ENCODE results near the gene PACRG. TPM values are rescaled to one million over a fixed set of nuclear protein-coding genes. Genes with fewer than 3 reads are reported as not detected.

PACRG gene
- total RNA-seq, 4 donors from 2014 or later: 1.7 to 7.7 (median 3.7) TPM

GRCh38 chr6:163019926-163020325 lies 292.2 kb downstream of the PACRG start:
- Histone ChIP-seq H3K4me1 (no peaks in the 10 kb centered on the region), H3K4me3 (replicated peaks in 1 of 3) (no peak overlapping the region), H3K36me3 (no peaks in the 10 kb centered on the region), H3K27me3 (no peaks in the 10 kb centered on the region), H3K27ac (no peak overlapping the region), H3K9me3 (no peaks in the 10 kb centered on the region)
- 71 to 76% methylated on average over 3 of the region's 3 CpGs for WGBS, 2 donors
- no peak for DNase-seq
- TF ChIP-seq CTCF (IDR thresholded peaks at IDR 0.05): no peak
- no peak for TF ChIP-seq POLR2A (IDR thresholded peaks at IDR 0.05)
- intact Hi-C loops (cut with DNase I): no loop called here

GRCh38 chr6:163021054-163021453 lies 293.3 kb downstream of the PACRG start:
- Histone ChIP-seq H3K36me3 (no peaks in the 10 kb centered on the region), H3K4me3 (replicated peaks in 1 of 3) (no peak overlapping the region), H3K9me3 (no peaks in the 10 kb centered on the region), H3K4me1 (no peaks in the 10 kb centered on the region), H3K27ac (no peak overlapping the region), H3K27me3 (no peaks in the 10 kb centered on the region)
- no peak for DNase-seq
- WGBS, 2 donors: 73 to 76% methylated on average over 5 of the region's 5 CpGs
- intact Hi-C loops (cut with DNase I): no loop called here
- TF ChIP-seq POLR2A (IDR thresholded peaks at IDR 0.05) (no peak), CTCF (IDR thresholded peaks at IDR 0.05) (no peak)

GRCh38 chr6:163023700-163024099 lies 295.9 kb downstream of the PACRG start:
- 85 to 88% methylated on average over 1 of the region's 1 CpG for WGBS, 2 donors
- Histone ChIP-seq H3K9me3 (no peaks in the 10 kb centered on the region), H3K27ac (no peak overlapping the region), H3K27me3 (no peaks in the 10 kb centered on the region), H3K4me1 (no peaks in the 10 kb centered on the region), H3K4me3 (replicated peaks in 1 of 3) (no peak overlapping the region), H3K36me3 (no peaks in the 10 kb centered on the region)
- intact Hi-C loops (cut with DNase I): no loop called here
- no peak for DNase-seq
- no peak for TF ChIP-seq POLR2A (IDR thresholded peaks at IDR 0.05)
- no peak for TF ChIP-seq CTCF (IDR thresholded peaks at IDR 0.05)

GRCh38 chr6:163026893-163027292 lies 299.1 kb downstream of the PACRG start:
- Histone ChIP-seq H3K27ac (no peak overlapping the region), H3K27me3 (no peaks in the 10 kb centered on the region), H3K4me3 (replicated peaks in 1 of 3) (no peak overlapping the region), H3K36me3 (no peaks in the 10 kb centered on the region), H3K9me3 (no peaks in the 10 kb centered on the region), H3K4me1 (no peaks in the 10 kb centered on the region)
- no peak for TF ChIP-seq POLR2A (IDR thresholded peaks at IDR 0.05)
- no peak for TF ChIP-seq CTCF (IDR thresholded peaks at IDR 0.05)
- 62 to 73% methylated on average over 4 of the region's 4 CpGs for WGBS, 2 donors
- intact Hi-C loops (cut with DNase I): no loop called here
- no peak for DNase-seq

GRCh38 chr6:163030980-163031379 lies 303.2 kb downstream of the PACRG start:
- no peak overlapping the region for H3K4me3 ChIP-seq (replicated peaks in 1 of 3)
- WGBS, 2 donors: 89 to 90% methylated on average over 1 of the region's 1 CpG
- no peak for TF ChIP-seq CTCF (IDR thresholded peaks at IDR 0.05)
- TF ChIP-seq POLR2A (IDR thresholded peaks at IDR 0.05): no peak
- no peaks in the 10 kb centered on the region for H3K36me3 ChIP-seq
- no peaks in the 10 kb centered on the region for H3K27me3 ChIP-seq
- H3K27ac ChIP-seq: no peak overlapping the region
- no peak for DNase-seq
- no peaks in the 10 kb centered on the region for H3K4me1 ChIP-seq
- intact Hi-C loops (cut with DNase I): no loop called here
- no peaks in the 10 kb centered on the region for H3K9me3 ChIP-seq
